H1 (cell line): ENCODE data around the gene NLGN4X.

Source experiments
- CTCF ChIP-seq, 3 experiments: IDR thresholded peaks; 1 replicate in 2 of 3; 2 replicates in 1 of 3; pipeline versions ENCODE4 v1.5.1 to v1.6.1; 2011; ENCODE audit warnings: low read length in 3 of 3, mild to moderate bottlenecking in 3 of 3, inconsistent platforms in 2 of 3, low read depth in 1 of 3, moderate library complexity in 1 of 3; ENCODE audit not compliant: insufficient read depth in 1 of 3; ENCODE audit errors: control extremely low read depth in 1 of 3
- SUZ12 ChIP-seq: fragments of 200-600 bp; sonication (generic); IDR thresholded peaks from 2 replicates; pipeline ENCODE4 v1.6.1; 2012; ENCODE audit warnings: mild to moderate bottlenecking, inconsistent platforms, low read length, moderate library complexity, mixed read lengths

GRCh38 chrX:5869786-5870185 is 358.9 kb downstream of the NLGN4X start:
- no peak for TF ChIP-seq SUZ12
- no peak for TF ChIP-seq CTCF (IDR thresholded peaks at IDR 0.05; ENCODE audit: control extremely low read depth in 1 of 3, insufficient read depth in 1 of 3, low read depth in 1 of 3, low read length in 3 of 3)
